RWPE2 (cell line): ENCODE data around the gene DMRT2.

Experiments
- ATAC-seq: fragments of 200-7000 bp; cut with Tn5 transposase; 3 replicates; pipeline ENCODE4 v1.9.1; 2021; ENCODE audit warnings: low read depth
- DNase-seq: peaks from one replicate; pipeline ENCODE4 v3.0.0-alpha.2; 2020; ENCODE audit warnings: low spot score
- H3K27ac ChIP-seq: fragments of 450-650 bp; 2 replicates; pipeline ENCODE4 v1.5.1; 2017; ENCODE audit warnings: mild to moderate bottlenecking; ENCODE audit not compliant: poor library complexity, severe bottlenecking
- H3K27me3 ChIP-seq: fragments of 250-450 bp; sonication (Bioruptor Pico); 2 replicates; pipeline ENCODE4 v1.5.1; 2021; ENCODE audit warnings: mild to moderate bottlenecking, moderate library complexity; ENCODE audit not compliant: insufficient read depth, poor library complexity, severe bottlenecking
- H3K36me3 ChIP-seq: fragments of 250-450 bp; sonication (Bioruptor Pico); 2 replicates; pipeline ENCODE4 v1.5.1; 2020; ENCODE audit warnings: low read depth, mild to moderate bottlenecking, moderate library complexity
- H3K4me1 ChIP-seq: fragments of 250-450 bp; sonication (Bioruptor Pico); 2 replicates; pipeline ENCODE4 v1.5.1; 2021; ENCODE audit warnings: mild to moderate bottlenecking, moderate library complexity; ENCODE audit not compliant: insufficient read depth, poor library complexity, severe bottlenecking
- H3K4me3 ChIP-seq: fragments of 250-450 bp; sonication (Bioruptor Pico); 2 replicates; pipeline ENCODE4 v1.5.1; 2021; ENCODE audit warnings: mild to moderate bottlenecking, moderate library complexity; ENCODE audit not compliant: severe bottlenecking
- H3K9me3 ChIP-seq: fragments of 250-450 bp; sonication (Bioruptor Pico); 2 replicates; pipeline ENCODE4 v1.5.1; 2021; ENCODE audit warnings: mild to moderate bottlenecking, moderate library complexity; ENCODE audit not compliant: severe bottlenecking
- CTCF ChIP-seq: fragments of 450-650 bp; IDR thresholded peaks from one replicate; pipeline ENCODE4 v1.5.1; 2017; ENCODE audit warnings: mild to moderate bottlenecking, moderate library complexity; ENCODE audit not compliant: poor library complexity, severe bottlenecking

Gene DMRT2

GRCh38 chr9:1008216-1008615 is 41.9 kb upstream of the DMRT2 start:
- Histone ChIP-seq H3K27me3 (no peaks in the 10 kb centered on the region), H3K27ac (no peak overlapping the region), H3K4me1 (peaks cover 6% of the 10 kb centered on the region), H3K4me3 (no peak overlapping the region), H3K36me3 (no peaks in the 10 kb centered on the region), H3K9me3 (no peaks in the 10 kb centered on the region)
- no peak for TF ChIP-seq CTCF
- ATAC-seq (no peak), DNase-seq (no peak)

- Histone ChIP-seq H3K27ac (no peak overlapping the region), H3K36me3 (no peaks in the 10 kb centered on the region), H3K4me3 (no peak overlapping the region), H3K4me1 (peaks cover 6% of the 10 kb centered on the region), H3K27me3 (no peaks in the 10 kb centered on the region), H3K9me3 (no peaks in the 10 kb centered on the region)
- TF ChIP-seq CTCF: peak; percentile 95
- DNase-seq: no peak
- peak; percentile 92 for ATAC-seq
These were observed 41.0 kb upstream of the DMRT2 start for GRCh38 chr9:1009101-1009707.

GRCh38 chr9:1013021-1013420 is 37.1 kb upstream of the DMRT2 start:
- Histone ChIP-seq H3K27me3 (no peaks in the 10 kb centered on the region), H3K27ac (no peak overlapping the region), H3K4me1 (peaks cover 6% of the 10 kb centered on the region), H3K36me3 (no peaks in the 10 kb centered on the region), H3K4me3 (no peak overlapping the region), H3K9me3 (no peaks in the 10 kb centered on the region)
- ATAC-seq: no peak
- DNase-seq: no peak
- TF ChIP-seq CTCF: no peak

GRCh38 chr9:1014225-1014624 is 35.9 kb upstream of the DMRT2 start:
- H3K9me3 ChIP-seq: no peaks in the 10 kb centered on the region
- peaks cover 3% of the 10 kb centered on the region for H3K4me1 ChIP-seq
- TF ChIP-seq CTCF: no peak
- ATAC-seq (no peak), DNase-seq (no peak)
- H3K36me3 ChIP-seq: no peaks in the 10 kb centered on the region
- no peaks in the 10 kb centered on the region for H3K27me3 ChIP-seq
- no peak overlapping the region for H3K4me3 ChIP-seq
- H3K27ac ChIP-seq: no peak overlapping the region

GRCh38 chr9:1014640-1015039 is 35.5 kb upstream of the DMRT2 start:
- Histone ChIP-seq H3K27me3 (no peaks in the 10 kb centered on the region), H3K4me1 (no peaks in the 10 kb centered on the region), H3K4me3 (no peak overlapping the region), H3K36me3 (no peaks in the 10 kb centered on the region), H3K27ac (no peak overlapping the region), H3K9me3 (no peaks in the 10 kb centered on the region)
- TF ChIP-seq CTCF: no peak
- ATAC-seq (no peak), DNase-seq (no peak)
